Hindlimb muscle (tissue), 1 donor: ENCODE data around the gene LINC00305. TPM values are rescaled to one million over a fixed set of nuclear protein-coding genes. Genes with fewer than 3 reads are reported as not detected.

Experiments
- DNase-seq: peaks from one replicate; pipeline ENCODE4 v3.0.0-alpha.2; 2013
- polyA plus RNA-seq: library from polyadenylated mRNA; unstranded; fragments of 120-200 nt; gene quantifications from one replicate; pipeline ENCODE4 v1.2.1, GENCODE V29; 2013; ENCODE audit not compliant: insufficient read length

The LINC00305 gene
- polyA plus RNA-seq, 1 donor: not detected

DNA sequence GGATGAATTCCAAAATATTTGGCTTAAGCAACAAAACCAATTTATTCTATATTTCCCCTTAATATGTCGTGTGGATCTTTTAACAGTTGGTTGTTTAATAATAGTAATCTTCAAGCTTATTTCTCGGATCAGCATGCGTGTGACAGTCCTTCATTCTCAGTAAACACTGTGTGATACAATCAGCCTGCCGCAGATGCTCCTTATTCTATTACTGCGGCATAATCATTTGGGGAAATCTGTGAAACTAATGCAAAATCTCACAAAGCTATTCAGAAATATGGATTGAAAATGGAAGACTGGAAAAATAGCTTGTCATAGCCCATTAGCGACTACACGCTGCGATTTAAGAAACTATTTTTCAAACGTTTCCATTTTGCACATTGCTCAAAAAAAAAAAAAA is 36.9 kb downstream of the LINC00305 start:
- DNase-seq: no peak

DNA sequence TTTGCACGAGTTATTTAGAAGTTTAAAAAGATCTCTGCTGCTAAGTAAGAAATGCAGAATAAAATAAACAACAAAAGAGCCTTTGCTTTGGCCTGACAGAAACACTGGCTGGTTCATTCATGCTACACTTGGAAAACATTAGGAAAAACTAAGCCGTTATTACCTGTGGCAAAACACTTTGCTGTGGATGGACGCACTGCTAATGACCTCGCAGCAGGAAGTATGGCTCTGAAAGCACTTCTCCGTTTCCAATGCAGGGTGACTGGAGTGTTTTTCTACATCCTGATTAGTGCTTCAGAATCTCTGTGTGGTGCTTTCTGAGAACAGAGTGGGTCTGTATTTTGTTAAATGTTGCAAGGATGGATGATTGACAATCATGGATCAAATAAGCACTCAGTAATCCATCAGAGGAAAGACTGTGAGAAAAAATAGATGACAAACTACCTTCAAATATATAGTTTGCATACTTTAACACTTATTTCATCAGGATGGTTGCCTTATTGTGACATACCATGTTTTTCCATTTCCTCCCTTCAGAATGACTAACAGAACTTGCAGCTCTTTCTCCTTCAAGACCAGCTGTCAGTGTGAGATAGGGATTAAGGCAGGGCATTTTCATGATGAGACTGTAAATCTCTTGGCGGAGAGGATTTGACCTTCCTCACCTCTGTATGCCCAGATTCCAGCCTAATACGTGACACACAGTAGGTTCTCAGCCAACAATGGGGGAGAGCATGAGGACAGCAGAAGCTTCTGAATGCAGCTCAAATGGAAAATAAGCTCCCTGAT is 38.0 kb downstream of the LINC00305 start:
- DNase-seq: no peak

DNA sequence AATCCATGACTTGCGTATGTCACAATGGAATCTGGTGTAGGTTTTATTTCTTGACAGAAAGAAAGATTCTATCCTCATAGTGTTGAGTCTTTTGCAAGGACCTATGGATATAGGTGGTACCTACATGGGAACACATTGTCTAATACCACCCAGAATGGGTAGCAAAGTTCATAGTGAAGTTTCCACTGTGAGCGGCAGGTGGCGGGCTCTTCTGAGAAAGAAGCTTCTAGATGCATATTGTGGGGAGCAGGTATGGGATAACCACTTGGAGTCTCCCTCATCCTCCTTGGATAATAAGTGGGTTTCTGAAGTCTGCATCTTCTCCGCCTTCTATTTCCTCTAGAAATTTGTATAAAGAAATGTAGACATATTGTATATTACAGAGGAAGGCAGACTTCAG is 44.9 kb downstream of the LINC00305 start:
- DNase-seq: no peak

DNA sequence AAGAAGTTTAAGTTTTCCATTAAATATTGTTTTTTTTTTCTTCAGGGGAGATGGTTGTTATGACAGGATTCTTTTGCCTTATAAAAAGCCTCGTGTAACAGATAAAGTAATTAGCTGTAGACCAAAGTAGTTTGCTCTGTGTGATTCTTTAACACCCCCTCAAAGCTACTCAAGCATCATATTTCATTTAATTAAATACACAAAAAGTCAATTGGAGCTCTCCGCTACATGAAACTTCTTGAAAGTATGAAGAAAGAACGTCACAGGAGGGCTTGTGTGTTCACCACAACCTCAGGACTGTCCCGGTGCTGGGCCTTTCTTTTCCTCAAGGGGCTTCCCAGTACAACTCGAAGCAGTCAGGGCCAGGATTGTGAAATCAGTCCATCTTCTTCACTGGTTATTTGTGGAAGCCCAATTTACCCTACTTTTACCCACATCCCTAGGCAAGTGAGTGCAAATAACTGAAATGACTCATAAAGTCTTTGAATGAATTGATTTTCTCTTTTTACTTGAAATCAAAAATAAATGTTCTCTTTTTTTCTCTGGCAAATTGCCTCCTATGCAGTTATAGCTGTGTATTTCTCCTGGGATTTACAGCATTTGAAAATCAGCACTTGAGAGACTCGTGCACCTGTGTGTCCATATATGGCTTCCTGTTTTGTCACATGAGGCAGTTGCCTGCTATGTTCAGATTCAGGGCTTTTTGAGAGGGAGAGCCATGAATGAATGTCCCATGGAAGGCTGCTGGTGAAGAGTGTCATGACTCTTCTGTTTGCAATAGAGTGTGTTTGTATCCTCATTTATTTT is 48.6 kb downstream of the LINC00305 start:
- no peak for DNase-seq

DNA sequence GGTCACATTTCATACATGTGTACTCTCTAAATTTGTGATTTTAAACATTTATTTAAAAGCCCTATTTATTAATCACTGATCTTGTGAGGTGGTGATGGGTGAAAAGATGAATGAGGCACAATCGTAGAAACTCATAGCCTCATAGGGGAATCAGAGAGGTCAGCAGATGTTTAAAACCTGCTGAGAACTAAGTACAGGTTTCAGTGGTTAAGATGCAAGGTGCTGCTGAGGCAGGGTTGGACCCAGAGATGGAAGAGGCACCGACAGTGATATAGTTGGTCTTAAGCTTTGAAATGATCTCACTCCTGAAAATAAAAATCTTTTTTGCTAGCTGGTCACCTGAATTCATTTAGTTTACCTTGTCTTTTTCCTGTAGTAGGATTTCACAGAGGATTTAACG is 49.6 kb downstream of the LINC00305 start:
- no peak for DNase-seq

DNA sequence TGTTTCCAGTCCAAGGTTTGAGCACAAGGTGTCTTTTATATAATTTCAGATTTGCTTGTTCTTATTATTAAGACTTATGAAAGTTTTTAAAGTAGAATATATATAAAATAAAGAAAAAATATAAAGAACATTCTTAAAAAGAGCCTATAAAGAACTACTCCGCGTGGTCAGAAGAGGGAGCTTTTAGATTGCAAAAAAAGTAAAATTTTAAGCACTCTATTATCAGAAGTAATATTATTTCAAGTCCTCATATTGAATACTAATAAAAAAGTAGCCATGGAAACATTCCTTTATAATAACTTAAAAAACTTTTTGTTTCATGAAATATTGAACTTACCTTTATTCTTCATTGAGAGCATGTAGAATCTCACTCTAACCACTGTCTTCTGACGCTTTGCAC is 51.4 kb downstream of the LINC00305 start:
- DNase-seq: peak; percentile 20

DNA sequence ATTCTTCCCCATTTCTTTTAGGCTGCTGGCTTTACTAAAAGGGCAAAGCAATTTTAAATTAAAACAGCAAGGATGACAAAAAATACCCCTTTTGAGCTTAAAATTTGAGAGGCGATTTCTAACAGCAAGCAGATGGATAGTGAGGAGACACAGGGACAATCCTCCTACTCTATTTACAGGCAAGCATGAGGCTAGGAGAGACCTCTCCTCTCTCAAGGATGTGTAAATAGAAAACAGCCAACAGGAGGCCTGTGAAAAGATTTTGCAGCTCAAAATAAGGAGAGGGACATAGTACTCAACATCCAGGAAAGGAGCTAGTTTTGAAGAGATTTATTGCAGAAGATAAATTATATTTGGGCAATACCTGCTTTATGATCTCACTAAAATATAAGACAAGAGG is 53.8 kb downstream of the LINC00305 start:
- no peak for DNase-seq

DNA sequence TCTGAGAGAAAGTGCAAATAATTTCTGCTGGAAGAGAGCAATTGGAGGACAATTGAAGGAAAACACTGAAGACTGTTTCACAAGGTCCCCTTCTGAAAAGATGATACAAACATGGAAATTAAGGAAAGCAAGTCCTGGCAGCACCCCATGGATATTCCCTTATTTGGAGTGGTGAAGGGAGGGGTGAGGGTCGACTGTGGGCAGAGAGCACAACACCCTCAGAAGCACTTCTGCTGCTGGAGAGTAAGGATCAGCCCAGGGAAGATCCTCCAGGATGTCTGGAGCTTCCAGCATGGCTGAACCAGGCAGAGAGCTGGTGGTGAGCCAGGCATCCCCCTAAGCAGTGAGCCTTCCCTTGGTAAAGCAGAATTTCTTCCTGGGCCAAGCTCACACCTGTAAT is 54.7 kb downstream of the LINC00305 start:
- DNase-seq: no peak

DNA sequence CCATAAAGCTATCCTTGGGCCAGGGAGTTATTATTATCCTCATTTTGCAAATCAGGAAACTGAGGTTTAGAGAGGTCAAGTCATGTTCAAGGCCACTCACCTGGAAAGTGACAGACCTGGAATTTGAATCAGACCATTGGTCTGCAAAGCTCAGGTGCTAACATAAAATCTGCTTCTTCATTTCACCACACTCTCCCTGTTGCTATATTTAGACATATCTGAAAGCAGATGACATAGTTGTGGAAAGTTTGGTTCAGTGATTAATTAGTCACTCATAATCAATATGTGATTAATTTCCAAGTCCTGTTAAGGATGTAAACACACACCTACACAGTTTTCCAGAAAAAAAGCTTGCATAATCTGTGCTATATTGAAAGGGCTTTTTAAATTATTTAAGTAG is 57.4 kb downstream of the LINC00305 start:
- no peak for DNase-seq

DNA sequence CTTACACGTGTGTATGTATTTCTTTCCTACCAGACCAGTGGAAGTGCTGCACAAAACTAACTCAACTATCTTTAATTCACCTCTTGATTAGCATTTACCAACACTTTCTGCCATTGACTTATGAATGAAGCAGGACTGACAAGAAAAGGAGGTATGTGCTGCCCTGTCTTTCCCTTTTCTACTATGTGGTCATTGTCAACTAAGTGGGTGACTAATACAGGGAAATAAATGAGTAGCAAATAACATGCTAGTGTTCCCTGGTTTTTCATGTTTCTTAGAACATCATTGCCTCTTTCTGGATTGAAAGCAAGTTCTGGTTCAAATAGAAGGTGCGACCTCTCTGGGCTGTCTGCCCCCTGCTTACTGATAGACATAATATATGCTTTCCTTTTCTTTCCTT is 58.0 kb downstream of the LINC00305 start:
- DNase-seq: no peak

DNA sequence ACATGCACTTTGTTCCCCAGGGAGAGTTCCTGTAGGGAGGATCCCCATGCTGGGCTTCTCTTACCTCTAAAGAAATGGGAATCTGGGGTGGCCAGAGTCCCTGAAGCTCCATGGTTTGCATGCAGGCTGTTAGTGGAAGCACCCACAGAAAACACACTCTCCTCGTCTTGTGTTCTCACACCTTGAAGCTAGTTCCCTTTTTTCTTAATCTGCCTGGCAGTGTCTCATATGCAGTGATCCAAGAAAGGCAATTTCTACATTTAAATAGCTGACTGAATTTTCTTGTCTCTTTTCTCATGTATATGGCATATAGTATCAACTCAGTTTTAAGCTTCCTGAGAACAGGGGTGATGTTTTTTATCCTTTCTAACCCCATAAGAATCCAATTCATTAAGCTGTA is 65.0 kb downstream of the LINC00305 start:
- no peak for DNase-seq

DNA sequence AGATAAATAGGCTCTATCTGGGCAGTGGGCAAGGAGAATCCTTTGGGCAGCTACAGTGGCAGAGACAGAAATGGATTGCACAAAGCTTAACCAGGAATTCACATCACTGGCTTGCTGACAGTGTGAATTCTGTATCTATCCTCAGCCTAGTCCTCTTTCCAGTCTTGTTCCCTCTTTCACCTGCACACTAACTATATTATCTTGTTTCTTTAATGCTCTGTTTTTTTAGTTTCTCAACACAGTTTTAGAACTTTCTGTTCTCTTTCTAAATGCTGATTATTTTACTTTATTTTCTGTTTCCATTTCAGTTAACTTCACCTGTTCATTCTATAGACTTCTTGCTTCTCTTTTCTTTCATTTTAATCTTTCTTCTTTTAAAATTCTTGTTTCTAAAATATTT is 66.4 kb downstream of the LINC00305 start:
- no peak for DNase-seq

DNA sequence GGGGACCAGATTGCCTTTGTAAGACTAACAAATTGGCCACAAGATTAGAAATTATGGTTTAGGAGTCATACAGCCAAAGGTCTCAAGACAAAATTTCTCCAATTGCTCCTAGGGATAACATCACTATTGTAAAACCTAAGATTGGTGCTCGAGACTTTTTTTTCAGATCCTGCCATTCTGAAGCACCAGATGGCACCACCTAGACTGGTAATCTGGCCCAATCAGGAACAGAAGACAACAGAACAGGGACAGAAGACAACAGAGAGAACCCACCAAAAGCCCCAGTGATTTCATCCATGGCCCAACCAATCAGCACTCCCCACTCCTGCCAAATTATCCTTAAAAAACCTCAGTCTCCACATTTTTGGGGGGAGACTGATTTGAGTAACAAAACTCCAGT is 66.8 kb downstream of the LINC00305 start:
- DNase-seq: no peak

DNA sequence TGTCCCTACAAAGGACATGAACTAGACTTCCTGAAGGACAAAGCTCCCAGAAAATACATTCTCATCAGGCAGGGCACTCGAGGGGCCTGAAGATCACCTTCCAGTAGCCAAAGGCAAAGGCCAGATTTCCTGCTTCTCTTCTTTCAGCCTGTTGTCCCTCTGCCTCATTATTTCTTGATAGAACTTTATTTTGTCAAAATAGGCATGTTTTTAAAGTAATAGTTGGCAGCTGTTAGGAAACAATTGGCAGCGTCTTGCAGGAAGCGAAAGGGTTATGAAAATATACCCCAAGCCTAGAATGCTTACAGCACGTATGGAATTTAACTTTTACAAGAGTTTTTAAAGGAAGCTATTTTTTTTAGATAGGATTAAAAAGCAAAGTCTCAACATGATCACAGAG is 74.9 kb downstream of the LINC00305 start:
- no peak for DNase-seq

DNA sequence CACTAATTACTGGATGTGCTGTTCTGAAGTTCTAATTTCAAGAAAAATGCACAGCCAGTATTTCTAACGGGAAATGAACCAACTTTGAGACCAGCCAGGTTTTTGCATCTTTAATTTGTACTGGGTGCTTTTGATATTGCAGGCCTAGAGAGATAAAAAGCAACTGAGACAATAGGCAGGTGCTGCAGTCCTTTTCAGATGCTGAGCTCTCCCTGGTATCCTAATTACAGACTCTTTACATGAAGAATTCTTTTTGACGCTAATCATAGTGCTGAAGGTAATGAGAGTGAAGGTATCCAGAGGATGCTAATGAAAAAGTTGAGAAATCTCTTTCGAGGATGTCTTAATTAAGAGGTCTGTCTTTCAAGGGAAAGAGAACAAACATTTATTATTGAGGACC is 93.9 kb downstream of the LINC00305 start:
- no peak for DNase-seq

DNA sequence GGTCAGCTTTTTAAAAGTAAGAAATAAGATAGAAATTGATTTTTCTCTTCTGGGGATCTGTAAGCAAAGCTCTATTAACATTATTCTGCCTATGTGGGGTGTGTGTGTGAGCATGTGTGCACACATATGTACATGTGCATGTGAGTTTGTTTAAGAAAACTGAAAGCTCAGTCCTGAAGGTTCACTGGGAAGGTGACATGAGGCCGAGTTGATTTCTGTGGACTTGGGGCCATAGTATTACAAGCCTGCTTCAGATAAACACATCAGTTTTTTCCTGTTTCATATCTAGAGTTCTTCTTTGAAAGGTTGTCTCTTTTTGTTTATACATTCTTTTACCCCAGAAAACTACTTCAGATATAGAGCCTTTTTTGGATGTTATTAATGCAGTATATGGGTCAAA is 95.6 kb downstream of the LINC00305 start:
- DNase-seq: no peak

DNA sequence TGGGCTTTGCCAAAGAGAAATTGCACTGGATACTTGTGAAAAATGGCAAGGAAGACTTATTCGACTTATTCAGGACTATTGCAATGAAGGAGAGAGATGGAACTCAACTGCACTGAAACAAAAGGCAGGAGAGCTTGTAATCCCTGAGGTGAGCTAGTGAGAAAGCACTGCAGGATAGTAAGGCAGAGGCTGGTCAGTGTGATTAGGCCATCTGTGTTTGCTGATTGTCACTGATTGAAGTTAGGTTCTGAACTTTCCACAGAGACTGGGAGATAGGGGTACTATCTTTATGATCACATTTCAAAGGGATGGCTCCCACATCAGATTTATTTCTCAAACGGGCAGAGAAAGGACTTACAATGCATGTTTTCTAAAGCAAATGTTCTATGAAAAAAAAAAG is 96.1 kb downstream of the LINC00305 start:
- no peak for DNase-seq

DNA sequence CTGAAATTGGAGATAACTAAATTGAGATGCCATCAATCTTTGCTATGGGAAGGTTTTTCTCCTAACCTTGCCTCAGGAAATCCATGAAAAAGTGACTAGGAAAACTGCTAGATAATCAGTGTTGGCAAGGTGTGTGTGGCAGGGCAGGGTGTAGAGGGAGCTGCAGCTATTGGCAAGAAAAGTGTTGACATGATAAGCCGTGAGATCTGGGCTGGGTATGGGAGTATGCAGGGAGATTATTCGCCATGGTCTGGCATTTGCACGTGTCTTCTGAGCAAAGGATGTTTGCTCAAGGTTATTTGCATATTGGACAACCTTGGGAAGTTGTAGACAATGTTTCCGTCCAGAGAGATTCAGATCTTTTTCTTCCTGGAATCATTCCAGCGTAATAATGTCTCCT is 104.3 kb downstream of the LINC00305 start:
- DNase-seq: no peak

DNA sequence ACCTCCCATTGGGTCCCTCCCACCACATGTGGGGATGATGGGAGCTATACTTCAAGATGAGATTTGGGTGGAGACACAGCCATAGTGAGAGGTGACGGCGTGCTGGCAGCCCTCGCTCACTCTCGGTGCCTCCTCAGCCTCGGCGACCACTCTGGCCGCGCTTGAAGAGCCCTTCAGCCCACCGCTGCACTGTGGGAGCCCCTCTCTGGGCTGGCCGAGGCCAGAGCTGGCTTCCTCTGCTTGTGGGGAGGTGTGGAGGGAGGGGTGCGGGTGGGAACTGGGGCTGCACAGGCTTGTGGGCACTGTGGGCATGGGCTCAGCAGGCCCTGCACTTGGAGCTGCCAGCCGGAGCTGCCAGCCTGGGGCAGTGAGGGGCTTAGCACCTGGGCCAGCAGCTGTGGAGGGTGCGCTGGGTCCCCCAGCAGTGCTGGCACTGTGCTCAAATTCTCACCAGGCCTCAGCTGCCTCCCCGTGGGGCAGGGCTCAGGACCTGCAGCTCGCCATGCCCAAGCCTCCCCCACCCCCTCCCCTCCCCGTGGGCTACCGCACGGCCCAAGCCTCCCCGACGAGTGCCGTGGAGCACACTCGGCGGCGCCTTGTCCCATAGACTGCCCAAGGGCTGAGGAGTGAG is 106.0 kb downstream of the LINC00305 start:
- DNase-seq: no peak

DNA sequence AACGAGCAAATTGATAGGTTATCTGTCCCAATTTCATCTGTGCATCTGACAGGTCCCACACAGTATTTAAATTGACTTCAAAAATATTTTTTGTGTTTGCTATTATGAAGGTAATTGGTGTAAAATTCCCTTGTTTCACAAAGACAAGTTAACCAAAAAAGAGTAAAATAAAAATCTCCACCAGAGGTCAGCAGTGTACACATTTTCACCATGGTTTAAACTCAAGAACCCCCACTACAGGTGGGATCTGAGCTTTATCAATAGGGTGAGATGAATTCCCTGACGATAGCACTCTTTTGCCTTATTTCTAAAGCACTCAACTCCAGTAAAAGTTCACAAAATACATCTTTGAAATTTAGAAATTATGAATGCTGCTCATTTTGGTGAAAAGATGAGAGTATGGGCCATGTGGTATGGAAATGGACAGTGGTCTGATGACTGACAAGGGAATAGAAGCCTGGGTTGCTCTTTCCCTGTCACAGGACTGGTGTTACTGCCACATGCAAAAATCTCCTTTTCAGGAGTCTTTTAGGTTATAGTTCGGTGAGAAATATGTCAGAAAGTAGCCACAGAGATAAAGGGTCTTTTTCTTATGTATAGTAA is 111.0 kb downstream of the LINC00305 start:
- peak; percentile 14 for DNase-seq

DNA sequence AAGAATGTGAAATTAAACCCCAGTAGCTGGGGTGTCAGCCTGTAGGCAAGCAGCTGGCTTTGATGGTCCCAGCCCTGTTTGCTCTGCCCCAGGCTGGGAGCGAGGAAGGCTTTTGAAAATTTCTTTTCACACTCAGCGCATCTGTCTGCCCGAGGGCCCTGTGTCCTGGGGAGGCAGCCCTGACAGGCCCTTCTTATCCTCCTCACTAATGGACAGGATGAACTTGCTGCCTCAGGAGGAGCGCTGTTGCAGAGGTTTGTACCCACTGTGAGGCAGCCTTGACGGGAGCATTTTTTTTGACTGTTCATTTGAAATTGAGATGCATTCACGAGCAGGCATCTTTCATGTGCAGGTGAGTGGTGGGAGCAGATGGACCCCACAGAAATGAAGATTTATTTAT is 116.6 kb downstream of the LINC00305 start:
- no peak for DNase-seq

DNA sequence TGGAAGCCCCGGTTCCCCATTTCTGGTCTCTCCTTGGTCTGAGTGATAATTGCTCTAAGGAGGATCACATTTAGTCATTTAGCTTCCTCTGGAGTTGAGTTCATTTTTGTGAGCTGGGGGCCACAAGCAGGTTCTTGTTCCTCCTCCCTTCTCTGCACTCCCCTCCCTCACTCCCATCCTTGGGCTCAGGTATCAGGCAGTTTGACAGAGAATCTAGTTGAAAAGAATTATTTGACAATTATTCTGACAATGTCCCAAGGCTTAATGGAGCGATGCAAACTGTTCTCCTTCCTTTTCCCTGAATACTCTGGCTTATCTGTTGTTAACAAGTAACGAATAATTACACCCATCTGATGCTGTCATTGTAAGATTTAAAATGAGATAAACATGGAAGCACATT is 117.5 kb downstream of the LINC00305 start:
- DNase-seq: no peak
